ENCODE results near the gene C1S. TPM values are rescaled to one million over a fixed set of nuclear protein-coding genes. Genes with fewer than 3 reads are reported as not detected.

The C1S gene
- total RNA-seq, 2 experiments from 2014 or later = 3.8 to 4.6 TPM

DNA sequence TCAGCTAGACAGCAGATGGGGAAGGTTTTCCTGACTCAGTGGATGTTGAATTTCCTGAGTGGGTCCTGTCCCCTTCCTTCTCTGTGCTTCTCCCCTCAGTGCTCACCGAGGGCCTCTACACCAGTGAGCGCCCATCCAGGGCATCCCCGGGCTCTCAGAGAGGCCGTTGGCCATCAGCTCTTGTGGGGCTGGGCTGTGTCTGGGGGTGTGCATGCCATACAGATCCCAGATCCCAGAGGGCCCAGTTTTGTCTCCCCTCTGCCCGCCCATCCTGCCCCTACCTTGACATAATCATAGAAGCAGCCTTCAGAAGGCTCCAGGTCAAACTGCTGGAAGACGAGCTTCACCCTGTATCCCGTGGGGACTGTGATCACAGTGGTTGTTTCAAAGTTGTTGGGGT, 30.7 kb downstream of the C1S start:
- DNase-seq (no peak), ATAC-seq (ENCODE audit: poor library complexity) (no peak)
- Histone ChIP-seq H3K4me1 (ENCODE audit: insufficient read depth, low read length) (peaks cover 13% of the 10 kb centered on the region), H3K4me3 (ENCODE audit: low read length) (no peak overlapping the region), H3K9me3 (ENCODE audit: control insufficient read depth in 1 of 2, insufficient read depth in 1 of 2, low read length in 2 of 2) (no peaks in the 10 kb centered on the region), H3K27me3 (ENCODE audit: control insufficient read depth in 1 of 2, insufficient read depth in 2 of 2, low read length in 2 of 2) (no peaks in the 10 kb centered on the region), H3K27ac (ENCODE audit: low read depth in 1 of 2, low read length in 2 of 2) (no peak overlapping the region), H3K36me3 (ENCODE audit: insufficient read depth, low read length) (no peaks in the 10 kb centered on the region)
- Mint-ChIP-seq H3K36me3 (ENCODE audit: low read depth) (no peaks in the 10 kb centered on the region), H3K27ac (no peak overlapping the region), H3K27me3 (no peaks in the 10 kb centered on the region), H3K4me3 (no peak overlapping the region), H3K4me1 (ENCODE audit: low read depth) (peaks cover 8% of the 10 kb centered on the region), H3K9me3 (no peaks in the 10 kb centered on the region)
- intact Hi-C loops (cut with DNase I, micrococcal nuclease) = loop anchor here in 1 of 2 experiments (5.0 kb wide), 1 partner anchor 114 kb away; no protein-coding TSS in a partner anchor
- ChIA-PET CTCF (interaction anchor here (1.2 to 1.5 kb wide), 2 partner anchors 22 to 222 kb away, joined by 3 to 5 read pairs; no protein-coding TSS in a partner anchor), POLR2A (interaction anchor here (0.7 kb wide), 1 partner anchor 72 kb away, joined by 3 read pairs; no protein-coding TSS in a partner anchor)
- TF ChIP-seq, protein P1, sequence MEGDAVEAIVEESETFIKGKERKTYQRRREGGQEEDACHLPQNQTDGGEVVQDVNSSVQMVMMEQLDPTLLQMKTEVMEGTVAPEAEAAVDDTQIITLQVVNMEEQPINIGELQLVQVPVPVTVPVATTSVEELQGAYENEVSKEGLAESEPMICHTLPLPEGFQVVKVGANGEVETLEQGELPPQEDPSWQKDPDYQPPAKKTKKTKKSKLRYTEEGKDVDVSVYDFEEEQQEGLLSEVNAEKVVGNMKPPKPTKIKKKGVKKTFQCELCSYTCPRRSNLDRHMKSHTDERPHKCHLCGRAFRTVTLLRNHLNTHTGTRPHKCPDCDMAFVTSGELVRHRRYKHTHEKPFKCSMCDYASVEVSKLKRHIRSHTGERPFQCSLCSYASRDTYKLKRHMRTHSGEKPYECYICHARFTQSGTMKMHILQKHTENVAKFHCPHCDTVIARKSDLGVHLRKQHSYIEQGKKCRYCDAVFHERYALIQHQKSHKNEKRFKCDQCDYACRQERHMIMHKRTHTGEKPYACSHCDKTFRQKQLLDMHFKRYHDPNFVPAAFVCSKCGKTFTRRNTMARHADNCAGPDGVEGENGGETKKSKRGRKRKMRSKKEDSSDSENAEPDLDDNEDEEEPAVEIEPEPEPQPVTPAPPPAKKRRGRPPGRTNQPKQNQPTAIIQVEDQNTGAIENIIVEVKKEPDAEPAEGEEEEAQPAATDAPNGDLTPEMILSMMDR (IDR thresholded peaks at IDR 0.05) = no peak

DNA sequence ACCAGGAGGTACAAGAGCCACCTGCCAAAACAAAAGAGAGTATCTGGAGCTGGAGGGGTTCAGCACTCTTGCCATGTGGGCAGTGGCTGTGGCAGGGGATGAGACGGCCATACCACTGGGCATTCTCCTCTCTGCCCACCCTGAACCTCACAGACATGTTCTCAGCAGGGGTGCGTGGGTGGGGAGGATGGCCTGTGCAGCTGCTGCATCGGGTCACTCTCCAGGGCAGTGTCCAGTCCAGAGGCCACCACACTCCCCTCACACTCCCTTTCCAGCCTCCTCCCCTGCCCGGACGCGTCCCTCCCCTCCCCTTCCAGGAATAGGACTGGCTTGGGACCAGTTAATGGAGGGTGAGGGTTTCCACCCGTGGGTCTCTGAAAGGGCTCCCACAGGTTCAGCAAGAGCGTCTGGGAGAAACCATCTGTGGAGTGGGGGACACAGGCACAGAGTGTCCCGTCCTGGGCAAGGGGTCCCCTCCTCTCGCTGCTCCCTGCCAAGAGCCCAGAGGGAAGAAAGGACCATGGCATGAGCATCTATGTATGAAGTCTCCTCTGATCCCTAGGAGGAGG, 31.2 kb downstream of the C1S start:
- no peaks in the 10 kb centered on the region for H3K9me3 ChIP-seq (ENCODE audit: control insufficient read depth in 1 of 2, insufficient read depth in 1 of 2, low read length in 2 of 2)
- POLR2A ChIA-PET = interaction anchor here (0.7 to 1.4 kb wide), 2 partner anchors 16 to 73 kb away, joined by 3 to 5 read pairs; no protein-coding TSS in a partner anchor

DNA sequence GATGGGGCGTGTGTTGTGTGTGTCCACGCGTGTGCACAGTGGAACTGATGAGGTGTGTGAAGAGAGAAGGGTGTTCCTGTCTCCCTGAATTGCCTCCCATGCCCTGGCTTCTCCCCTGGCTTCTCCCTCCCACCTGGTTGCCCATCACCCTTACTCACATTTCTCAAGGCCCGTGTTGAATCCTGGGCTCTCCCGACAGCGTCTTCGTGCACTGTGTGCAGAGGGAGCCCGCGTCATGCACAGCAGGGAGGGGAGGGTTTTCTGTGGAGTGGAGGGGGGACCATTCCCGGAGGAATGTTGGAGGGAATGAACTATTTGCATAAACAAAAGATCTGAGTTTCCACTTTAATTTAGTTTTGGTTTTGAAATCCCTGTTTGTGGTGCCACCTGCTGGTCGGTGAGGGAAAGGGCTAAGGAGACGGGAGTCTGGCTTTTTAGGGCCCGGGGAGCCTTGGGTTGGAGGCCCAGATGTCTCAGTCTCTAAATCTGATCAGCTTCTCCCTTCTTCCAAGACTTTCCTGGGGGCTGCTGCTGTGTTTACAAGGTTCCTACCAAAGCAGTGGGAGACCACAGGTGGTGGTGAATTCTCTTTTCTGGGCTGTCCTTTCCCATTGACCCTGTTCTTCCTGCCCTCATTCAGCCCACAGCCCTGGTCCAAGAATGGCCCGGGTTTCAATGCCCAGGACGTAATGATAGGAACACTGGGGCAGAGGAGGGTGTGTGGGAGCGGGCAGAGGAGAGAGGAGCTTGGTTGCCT, 31.9 kb downstream of the C1S start, which contains the start of gene C1R:
TSS of gene C1R (minus strand) at position 217 of the 757 bp plus-strand sequence. CDS start at position 160, 57 bp downstream.
- Mint-ChIP-seq H3K27me3 (no peaks in the 10 kb centered on the region), H3K27ac (peak within 1 kb of the TSS; percentile 53), H3K36me3 (ENCODE audit: low read depth) (no peaks in the 10 kb centered on the region), H3K4me1 (ENCODE audit: low read depth) (peaks cover 8% of the 10 kb centered on the region), H3K9me3 (no peaks in the 10 kb centered on the region), H3K4me3 (peak within 1 kb of the TSS; percentile 88)
- ChIA-PET CTCF (interaction anchor here (0.7 kb wide), 1 partner anchor 16 kb away, joined by 3 read pairs; no protein-coding TSS in a partner anchor), POLR2A (interaction anchor here (1.1 to 1.4 kb wide), 3 partner anchors 15 to 223 kb away, joined by 3 to 5 read pairs (median 5); no protein-coding TSS in a partner anchor)
- intact Hi-C loops (cut with DNase I, micrococcal nuclease) = loop anchor here (1.0 to 5.0 kb wide), 4 partner anchors 115 to 224 kb away; no protein-coding TSS in a partner anchor
- TF ChIP-seq, protein P1 (IDR thresholded peaks at IDR 0.05) = peak; percentile 82
- DNase-seq (peak; percentile 57 to 83 (median 66)), ATAC-seq (ENCODE audit: poor library complexity) (peak; percentile 79)
- H3K27me3 ChIP-seq (ENCODE audit: control insufficient read depth in 1 of 2, insufficient read depth in 2 of 2, low read length in 2 of 2) = no peaks in the 10 kb centered on the region
- no peaks in the 10 kb centered on the region for H3K9me3 ChIP-seq (ENCODE audit: control insufficient read depth in 1 of 2, insufficient read depth in 1 of 2, low read length in 2 of 2)
- H3K4me3 ChIP-seq (ENCODE audit: low read length) = peak within 1 kb of the TSS; percentile 52
- H3K27ac ChIP-seq (ENCODE audit: low read depth in 1 of 2, low read length in 2 of 2) = no peak within 1 kb of the TSS
- peaks cover 13% of the 10 kb centered on the region for H3K4me1 ChIP-seq (ENCODE audit: insufficient read depth, low read length)
- peaks cover 1% of the 10 kb centered on the region for H3K36me3 ChIP-seq (ENCODE audit: insufficient read depth, low read length)

More for the DNA sequence above, 31.2 kb downstream of the C1S start:
- Mint-ChIP-seq H3K4me3 (peak overlapping the region; percentile 88), H3K36me3 (ENCODE audit: low read depth) (no peaks in the 10 kb centered on the region), H3K27ac (peak overlapping the region; percentile 53), H3K27me3 (no peaks in the 10 kb centered on the region), H3K9me3 (no peaks in the 10 kb centered on the region), H3K4me1 (ENCODE audit: low read depth) (peaks cover 8% of the 10 kb centered on the region)
- peak; percentile 26 for ATAC-seq (ENCODE audit: poor library complexity)
- intact Hi-C loops (cut with DNase I, micrococcal nuclease) = loop anchor here (1.0 to 5.0 kb wide), 4 partner anchors 114 to 223 kb away; no protein-coding TSS in a partner anchor
- no peaks in the 10 kb centered on the region for H3K27me3 ChIP-seq (ENCODE audit: control insufficient read depth in 1 of 2, insufficient read depth in 2 of 2, low read length in 2 of 2)
- H3K27ac ChIP-seq (ENCODE audit: low read depth in 1 of 2, low read length in 2 of 2) = no peak overlapping the region
- CTCF ChIA-PET = interaction anchor here (1.5 kb wide), 1 partner anchor 222 kb away, joined by 5 read pairs; no protein-coding TSS in a partner anchor
- peaks cover 13% of the 10 kb centered on the region for H3K4me1 ChIP-seq (ENCODE audit: insufficient read depth, low read length)
- H3K36me3 ChIP-seq (ENCODE audit: insufficient read depth, low read length) = no peaks in the 10 kb centered on the region
- peak overlapping the region; percentile 52 for H3K4me3 ChIP-seq (ENCODE audit: low read length)
- DNase-seq = no peak
- TF ChIP-seq, protein P1 (IDR thresholded peaks at IDR 0.05) = no peak

Data from CD4-positive, alpha-beta T cell (primary cell).